GM10248 (cell line): ENCODE results near the gene ARVCF.

Experiments used
- CTCF ChIA-PET: fragments of 300-600 bp; sonication (Branson Sonifier 250); formaldehyde crosslinking; extraction: SDS; loops from one replicate; lab custom pipeline; 2021; ENCODE audit warnings: antibody characterized with exemption; lab: Yijun Ruan, JAX
- POLR2A ChIA-PET: fragments of 350-650 bp; sonication (Branson Sonifier 250); formaldehyde crosslinking; extraction: SDS; loops from one replicate; lab custom pipeline; 2020; ENCODE audit warnings: antibody characterized with exemption; lab: Yijun Ruan, JAX
- DNase-seq: peaks from one replicate; pipeline ENCODE4 v3.0.0; 2012; ENCODE audit errors: extremely low spot score
- TF ChIP-seq, protein P1 (sequence below): IDR thresholded peaks from 2 replicates; pipeline ENCODE4 v1.5.1; 2012; ENCODE audit warnings: mild to moderate bottlenecking, low read depth; ENCODE audit errors: extremely low read depth, missing control alignments, control extremely low read depth

Gene ARVCF

DNA sequence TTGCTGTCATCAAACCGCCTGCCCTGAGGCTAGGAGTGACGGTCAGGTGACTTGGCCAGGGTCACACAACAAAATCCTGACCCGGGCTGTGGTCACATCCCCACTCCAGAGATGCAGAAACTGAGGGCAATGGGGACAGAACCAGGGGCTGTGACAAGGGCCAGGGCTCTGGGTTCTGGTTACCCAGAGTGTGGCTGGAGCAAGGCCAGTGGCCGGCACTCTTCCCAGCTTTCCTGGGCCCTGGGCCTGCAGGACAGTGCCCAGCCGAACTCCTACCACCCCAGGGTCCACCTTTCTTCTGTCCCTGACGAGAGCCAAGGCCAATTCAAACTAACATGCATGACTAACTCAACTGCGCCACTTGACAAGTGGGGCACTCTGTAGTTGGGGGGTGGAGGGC is 35.9 kb downstream of the ARVCF start:
- ChIA-PET CTCF (interaction anchor here (1.5 to 1.8 kb wide), 2 partner anchors 8 to 9 kb away, joined by 3 to 6 read pairs; no protein-coding TSS in a partner anchor), POLR2A (no interaction called here)
- no peak for DNase-seq
- TF ChIP-seq, protein P1, sequence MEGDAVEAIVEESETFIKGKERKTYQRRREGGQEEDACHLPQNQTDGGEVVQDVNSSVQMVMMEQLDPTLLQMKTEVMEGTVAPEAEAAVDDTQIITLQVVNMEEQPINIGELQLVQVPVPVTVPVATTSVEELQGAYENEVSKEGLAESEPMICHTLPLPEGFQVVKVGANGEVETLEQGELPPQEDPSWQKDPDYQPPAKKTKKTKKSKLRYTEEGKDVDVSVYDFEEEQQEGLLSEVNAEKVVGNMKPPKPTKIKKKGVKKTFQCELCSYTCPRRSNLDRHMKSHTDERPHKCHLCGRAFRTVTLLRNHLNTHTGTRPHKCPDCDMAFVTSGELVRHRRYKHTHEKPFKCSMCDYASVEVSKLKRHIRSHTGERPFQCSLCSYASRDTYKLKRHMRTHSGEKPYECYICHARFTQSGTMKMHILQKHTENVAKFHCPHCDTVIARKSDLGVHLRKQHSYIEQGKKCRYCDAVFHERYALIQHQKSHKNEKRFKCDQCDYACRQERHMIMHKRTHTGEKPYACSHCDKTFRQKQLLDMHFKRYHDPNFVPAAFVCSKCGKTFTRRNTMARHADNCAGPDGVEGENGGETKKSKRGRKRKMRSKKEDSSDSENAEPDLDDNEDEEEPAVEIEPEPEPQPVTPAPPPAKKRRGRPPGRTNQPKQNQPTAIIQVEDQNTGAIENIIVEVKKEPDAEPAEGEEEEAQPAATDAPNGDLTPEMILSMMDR = no peak

DNA sequence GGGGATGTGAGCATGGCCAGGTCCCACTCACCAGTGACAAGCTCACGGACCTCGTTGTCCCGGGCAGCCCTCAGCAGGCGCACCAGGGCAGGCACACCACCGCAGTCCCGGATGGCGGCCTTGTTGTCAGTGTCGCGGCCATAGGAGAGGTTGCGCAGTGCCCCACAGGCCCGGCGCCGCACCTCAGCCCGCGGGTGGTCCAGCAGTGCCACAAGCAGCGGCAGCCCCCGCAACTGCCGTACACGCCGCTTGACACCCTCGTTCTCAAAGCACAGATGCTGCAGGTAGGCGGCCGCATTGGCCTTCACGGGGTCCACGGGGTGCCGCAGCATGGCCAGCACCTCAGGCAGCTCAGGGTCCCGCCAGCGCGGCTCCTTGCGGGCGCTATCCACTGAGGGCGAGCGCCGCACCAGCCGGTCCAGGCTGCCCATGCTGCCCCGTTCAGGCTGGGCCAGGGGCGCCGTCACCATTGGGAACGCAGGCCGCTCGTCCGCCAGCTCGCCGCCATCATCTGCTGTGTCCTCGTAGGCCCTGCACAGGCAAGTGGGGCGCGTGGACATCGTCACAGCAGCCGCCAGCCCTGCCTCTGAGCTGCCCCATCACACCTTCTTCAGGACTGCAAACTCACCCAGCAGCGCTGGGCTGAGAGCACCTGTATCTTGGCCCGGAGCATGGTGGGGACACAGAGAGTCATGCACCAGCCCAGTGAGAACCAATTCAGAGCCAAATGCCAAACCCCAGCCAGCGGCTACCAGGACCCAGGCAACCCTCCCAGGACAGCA is 36.7 kb downstream of the ARVCF start:
- no peak for DNase-seq

DNA sequence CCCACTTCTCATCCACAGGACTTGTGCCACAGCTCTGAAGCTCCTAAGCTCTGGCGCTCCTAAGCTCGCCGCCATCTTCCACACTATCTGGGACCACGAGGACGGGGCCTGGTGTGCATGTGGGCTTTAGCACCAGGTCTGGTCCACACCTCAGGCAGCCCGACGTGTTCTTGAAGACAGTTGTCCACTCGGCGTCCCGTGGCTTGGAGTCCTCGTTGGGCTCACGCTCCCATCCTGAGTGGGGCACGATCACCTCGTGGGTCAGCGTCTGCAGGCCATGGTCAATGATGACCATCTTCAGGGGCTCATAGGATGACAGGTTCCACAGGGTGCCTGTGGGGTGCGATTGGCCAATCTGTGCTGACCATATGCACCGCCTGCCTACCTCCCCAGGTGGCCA is 37.9 kb downstream of the ARVCF start:
- ChIA-PET CTCF (interaction anchor here (1.3 to 2.1 kb wide), 2 partner anchors 9 to 35 kb away, joined by 3 to 10 read pairs; no protein-coding TSS in a partner anchor), POLR2A (no interaction called here)
- TF ChIP-seq, protein P1 = no peak
- no peak for DNase-seq

More for the DNA sequence above, 36.7 kb downstream of the ARVCF start:
- POLR2A ChIA-PET = no interaction called here
- TF ChIP-seq, protein P1 = no peak
- CTCF ChIA-PET = interaction anchor here (2.1 kb wide), 1 partner anchor 10 kb away, joined by 10 read pairs; no protein-coding TSS in a partner anchor

DNA sequence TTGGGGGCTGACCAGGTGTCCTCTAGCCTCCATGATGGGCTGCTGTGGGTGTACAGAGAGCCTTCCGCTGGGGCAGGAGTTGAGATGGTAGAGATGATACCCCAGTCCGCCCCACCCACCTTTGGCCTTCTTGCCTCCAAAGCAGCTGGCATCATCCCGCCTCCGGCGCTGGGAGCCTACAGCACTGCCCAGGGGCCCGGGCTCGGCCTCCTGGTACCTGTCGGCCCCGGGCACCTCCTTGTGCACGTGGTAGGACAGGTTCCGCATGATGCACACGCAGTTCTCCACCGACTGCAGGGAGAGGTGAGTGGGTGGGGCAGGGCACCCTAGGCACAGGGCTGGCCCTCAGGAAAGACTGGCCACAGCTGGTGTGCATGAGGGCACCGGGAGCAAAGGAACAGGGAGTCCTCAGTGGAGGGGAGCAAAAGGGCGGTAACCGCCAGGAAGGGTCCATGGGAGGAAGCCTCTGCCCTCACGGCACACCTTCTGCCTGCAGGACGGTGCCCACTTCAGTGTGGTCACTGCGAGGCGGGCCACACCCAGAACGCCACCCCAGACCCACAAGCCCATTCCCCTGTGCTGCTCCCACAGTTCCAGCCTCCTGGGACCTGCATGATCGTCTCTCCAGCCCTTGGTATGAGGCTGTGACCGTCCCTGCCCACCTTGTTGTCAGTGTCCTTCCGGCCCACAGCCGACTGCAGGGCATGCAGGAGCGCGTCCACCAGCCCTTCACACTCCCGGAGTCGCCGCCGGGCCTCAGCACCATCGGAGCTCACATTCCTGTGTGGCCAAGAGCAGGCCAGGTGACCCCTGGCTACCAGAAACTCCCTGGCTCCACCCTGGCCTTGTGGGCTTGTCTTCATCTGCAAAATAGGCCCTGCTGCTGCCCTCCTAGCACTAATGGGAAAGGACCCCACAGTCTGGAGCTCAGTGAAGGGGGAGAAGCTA is 39.1 kb downstream of the ARVCF start:
- no peak for DNase-seq
- CTCF ChIA-PET = interaction anchor here (1.3 to 2.1 kb wide), 2 partner anchors 8 to 36 kb away, joined by 3 to 10 read pairs; no protein-coding TSS in a partner anchor
- POLR2A ChIA-PET = no interaction called here
- TF ChIP-seq, protein P1 = no peak

DNA sequence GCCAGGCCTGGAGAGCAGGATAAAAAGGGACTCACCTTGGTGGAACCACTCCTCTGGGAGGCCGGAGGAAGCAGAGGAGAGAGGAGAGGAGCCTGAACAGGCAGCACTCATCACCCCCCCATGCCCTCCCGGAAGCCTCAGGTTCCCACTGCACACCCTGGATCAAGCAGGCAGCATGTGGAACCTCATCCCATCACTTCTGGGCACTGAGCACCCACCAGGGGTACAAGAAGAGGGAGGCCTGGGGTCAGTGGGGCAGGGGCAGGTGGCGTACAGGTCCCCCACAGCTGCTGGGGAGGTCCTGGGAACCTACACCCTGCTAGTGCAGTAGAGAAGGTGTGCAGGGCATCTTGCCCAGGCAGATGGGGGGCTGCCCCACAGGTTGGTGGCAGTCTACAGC is 40.0 kb downstream of the ARVCF start:
- CTCF ChIA-PET = no interaction called here
- TF ChIP-seq, protein P1 = no peak
- POLR2A ChIA-PET = no interaction called here
- no peak for DNase-seq

DNA sequence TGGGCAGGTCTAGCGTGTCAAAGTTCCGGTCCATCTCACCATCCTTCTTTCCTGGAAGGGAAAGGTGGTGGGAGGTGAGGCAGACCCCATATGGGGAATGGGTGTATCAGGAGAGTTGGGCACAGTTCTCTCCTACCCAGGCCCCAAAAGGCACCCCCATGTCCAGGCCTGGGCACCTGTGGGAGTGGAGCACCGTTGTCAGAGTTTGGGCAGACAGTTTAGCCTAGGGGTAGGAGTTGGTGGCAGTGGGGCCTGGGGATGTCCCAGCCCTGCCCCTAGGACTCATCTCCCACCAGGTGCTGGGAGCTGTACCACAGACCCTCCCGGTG is 41.0 kb downstream of the ARVCF start:
- CTCF ChIA-PET = no interaction called here
- TF ChIP-seq, protein P1 = no peak
- POLR2A ChIA-PET = no interaction called here

More for the DNA sequence above, 41.0 kb downstream of the ARVCF start:
- DNase-seq = no peak
